ENCODE results near the gene MBNL1.

DNA sequence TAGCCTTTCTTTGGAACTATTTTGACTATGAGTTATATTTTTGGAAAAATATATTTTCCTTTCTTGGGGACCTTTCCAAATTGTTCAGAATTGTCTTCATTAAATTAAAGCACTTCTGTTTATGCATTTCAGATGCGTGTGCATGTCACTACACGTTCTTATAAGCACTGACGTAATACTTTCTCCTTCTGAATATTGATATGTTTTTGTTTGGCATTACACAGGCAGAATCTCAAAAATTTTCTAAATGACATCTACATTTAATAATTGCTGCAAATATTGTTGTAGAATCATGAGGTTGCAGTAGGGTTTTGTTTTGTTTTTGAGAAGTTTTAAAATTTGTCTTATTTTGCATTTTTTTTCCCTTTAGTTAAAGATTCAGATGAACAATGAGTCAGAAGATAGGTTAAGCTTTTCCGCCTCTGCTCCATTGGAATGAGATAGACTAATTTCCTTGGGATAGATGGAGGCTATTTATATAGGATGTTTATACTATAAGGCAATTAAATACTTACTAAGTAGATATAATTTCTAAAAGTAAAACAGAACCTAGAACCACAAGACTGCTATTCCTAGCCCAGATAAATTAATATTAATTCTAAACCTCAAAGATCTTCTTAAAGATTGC lies 110.8 kb downstream of the MBNL1 start:
- TF ChIP-seq, protein P1, sequence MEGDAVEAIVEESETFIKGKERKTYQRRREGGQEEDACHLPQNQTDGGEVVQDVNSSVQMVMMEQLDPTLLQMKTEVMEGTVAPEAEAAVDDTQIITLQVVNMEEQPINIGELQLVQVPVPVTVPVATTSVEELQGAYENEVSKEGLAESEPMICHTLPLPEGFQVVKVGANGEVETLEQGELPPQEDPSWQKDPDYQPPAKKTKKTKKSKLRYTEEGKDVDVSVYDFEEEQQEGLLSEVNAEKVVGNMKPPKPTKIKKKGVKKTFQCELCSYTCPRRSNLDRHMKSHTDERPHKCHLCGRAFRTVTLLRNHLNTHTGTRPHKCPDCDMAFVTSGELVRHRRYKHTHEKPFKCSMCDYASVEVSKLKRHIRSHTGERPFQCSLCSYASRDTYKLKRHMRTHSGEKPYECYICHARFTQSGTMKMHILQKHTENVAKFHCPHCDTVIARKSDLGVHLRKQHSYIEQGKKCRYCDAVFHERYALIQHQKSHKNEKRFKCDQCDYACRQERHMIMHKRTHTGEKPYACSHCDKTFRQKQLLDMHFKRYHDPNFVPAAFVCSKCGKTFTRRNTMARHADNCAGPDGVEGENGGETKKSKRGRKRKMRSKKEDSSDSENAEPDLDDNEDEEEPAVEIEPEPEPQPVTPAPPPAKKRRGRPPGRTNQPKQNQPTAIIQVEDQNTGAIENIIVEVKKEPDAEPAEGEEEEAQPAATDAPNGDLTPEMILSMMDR (IDR thresholded peaks at IDR 0.05; ENCODE audit: borderline replicate concordance, extremely low read depth, low read length, poor library complexity, severe bottlenecking) = no peak
- TF ChIP-seq EZH2 (IDR thresholded peaks at IDR 0.05; ENCODE audit: borderline replicate concordance, low read depth, low read length, severe bottlenecking) = no peak

Measured in DND-41 (cell line).